ENCODE measurements around the gene SELPLG.

DNA sequence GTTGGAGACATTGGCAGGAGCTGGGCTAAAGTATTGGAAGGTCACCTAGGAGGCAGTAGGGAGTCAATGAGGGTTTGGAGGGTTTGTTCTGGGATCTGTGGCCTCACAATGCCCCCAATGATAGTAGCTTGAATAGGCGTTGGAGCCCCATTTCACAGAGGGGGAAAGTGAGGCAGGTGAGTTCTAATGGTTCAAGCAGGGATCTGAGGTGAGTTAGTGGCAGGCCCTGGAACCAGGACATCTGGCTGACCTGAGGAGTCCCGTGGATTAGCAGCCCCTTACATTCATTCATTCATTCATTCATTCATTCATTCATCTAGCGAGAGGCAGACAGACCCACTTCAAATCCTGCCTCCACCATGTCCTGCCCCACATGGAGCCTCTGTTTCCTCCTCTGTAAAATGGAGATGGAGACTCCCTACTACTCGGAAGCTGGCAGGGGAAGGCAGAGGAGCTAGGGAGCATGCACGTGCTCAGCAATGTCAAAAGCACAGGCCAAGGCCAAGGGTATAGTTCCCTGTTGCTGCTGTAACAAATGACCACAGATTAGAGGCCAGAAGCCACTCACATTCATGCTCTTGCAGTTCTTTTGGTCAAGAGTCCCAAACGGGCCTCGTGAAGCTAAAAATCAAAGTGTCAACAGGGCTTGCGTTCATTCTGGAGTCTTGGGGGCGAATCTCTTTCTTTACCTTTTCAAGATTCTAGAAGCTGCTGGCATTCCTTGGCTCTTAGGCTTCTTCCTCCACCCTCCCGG, 33.6 kb downstream of the SELPLG start:
- TF ChIP-seq, protein P1, sequence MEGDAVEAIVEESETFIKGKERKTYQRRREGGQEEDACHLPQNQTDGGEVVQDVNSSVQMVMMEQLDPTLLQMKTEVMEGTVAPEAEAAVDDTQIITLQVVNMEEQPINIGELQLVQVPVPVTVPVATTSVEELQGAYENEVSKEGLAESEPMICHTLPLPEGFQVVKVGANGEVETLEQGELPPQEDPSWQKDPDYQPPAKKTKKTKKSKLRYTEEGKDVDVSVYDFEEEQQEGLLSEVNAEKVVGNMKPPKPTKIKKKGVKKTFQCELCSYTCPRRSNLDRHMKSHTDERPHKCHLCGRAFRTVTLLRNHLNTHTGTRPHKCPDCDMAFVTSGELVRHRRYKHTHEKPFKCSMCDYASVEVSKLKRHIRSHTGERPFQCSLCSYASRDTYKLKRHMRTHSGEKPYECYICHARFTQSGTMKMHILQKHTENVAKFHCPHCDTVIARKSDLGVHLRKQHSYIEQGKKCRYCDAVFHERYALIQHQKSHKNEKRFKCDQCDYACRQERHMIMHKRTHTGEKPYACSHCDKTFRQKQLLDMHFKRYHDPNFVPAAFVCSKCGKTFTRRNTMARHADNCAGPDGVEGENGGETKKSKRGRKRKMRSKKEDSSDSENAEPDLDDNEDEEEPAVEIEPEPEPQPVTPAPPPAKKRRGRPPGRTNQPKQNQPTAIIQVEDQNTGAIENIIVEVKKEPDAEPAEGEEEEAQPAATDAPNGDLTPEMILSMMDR (IDR thresholded peaks at IDR 0.05; ENCODE audit: poor library complexity, severe bottlenecking): no peak
- TF ChIP-seq RAD21 (conservative IDR thresholded peaks at IDR 0.05) (no peak), TAF1 (IDR thresholded peaks at IDR 0.05; ENCODE audit: low read depth) (no peak), EP300 (conservative IDR thresholded peaks at IDR 0.05; ENCODE audit: poor library complexity, severe bottlenecking) (no peak), EZH2 (IDR thresholded peaks at IDR 0.05; ENCODE audit: borderline replicate concordance, insufficient read depth, low read length, poor library complexity, severe bottlenecking) (no peak), POLR2AphosphoS5 (IDR thresholded peaks at IDR 0.05) (no peak)
- TF ChIP-seq, protein P2, sequence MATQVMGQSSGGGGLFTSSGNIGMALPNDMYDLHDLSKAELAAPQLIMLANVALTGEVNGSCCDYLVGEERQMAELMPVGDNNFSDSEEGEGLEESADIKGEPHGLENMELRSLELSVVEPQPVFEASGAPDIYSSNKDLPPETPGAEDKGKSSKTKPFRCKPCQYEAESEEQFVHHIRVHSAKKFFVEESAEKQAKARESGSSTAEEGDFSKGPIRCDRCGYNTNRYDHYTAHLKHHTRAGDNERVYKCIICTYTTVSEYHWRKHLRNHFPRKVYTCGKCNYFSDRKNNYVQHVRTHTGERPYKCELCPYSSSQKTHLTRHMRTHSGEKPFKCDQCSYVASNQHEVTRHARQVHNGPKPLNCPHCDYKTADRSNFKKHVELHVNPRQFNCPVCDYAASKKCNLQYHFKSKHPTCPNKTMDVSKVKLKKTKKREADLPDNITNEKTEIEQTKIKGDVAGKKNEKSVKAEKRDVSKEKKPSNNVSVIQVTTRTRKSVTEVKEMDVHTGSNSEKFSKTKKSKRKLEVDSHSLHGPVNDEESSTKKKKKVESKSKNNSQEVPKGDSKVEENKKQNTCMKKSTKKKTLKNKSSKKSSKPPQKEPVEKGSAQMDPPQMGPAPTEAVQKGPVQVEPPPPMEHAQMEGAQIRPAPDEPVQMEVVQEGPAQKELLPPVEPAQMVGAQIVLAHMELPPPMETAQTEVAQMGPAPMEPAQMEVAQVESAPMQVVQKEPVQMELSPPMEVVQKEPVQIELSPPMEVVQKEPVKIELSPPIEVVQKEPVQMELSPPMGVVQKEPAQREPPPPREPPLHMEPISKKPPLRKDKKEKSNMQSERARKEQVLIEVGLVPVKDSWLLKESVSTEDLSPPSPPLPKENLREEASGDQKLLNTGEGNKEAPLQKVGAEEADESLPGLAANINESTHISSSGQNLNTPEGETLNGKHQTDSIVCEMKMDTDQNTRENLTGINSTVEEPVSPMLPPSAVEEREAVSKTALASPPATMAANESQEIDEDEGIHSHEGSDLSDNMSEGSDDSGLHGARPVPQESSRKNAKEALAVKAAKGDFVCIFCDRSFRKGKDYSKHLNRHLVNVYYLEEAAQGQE (IDR thresholded peaks at IDR 0.05; ENCODE audit: borderline replicate concordance): no peak
